Gastrocnemius medialis (tissue), 4 donors: ENCODE measurements around the gene OR5A1.

Source experiments
- CTCF ChIP-seq, 5 experiments: fragments of 450-650 bp in 3 of 5; fragments of 200-600 bp in 2 of 5; sonication (generic) in 2 of 5; IDR thresholded peaks in 4 of 5; conservative IDR thresholded peaks in 1 of 5; 1 replicate in 4 of 5; 2 replicates in 1 of 5; pipeline ENCODE4 v1.5.1; 2016 to 2019; ENCODE audit warnings: antibody characterized with exemption in 5 of 5, mild to moderate bottlenecking in 3 of 5, moderate library complexity in 3 of 5
- POLR2A ChIP-seq, 2 donors: fragments of 450-650 bp; IDR thresholded peaks; one replicate each; pipeline ENCODE4 v1.6.1; 2017; ENCODE audit warnings: antibody characterized with exemption in 2 of 2, mild to moderate bottlenecking in 2 of 2, moderate library complexity in 2 of 2

- TF ChIP-seq CTCF (IDR thresholded peaks at IDR 0.05 in 4 of 5, conservative IDR thresholded peaks at IDR 0.05 in 1 of 5) (no peak), POLR2A (IDR thresholded peaks at IDR 0.05) (no peak)
These were observed 9.8 kb upstream of the OR5A1 start, which contains the start of gene OR5A2 for GRCh38 chr11:59426361-59427067.
